HCT116 (cell line): Measurements from ENCODE around the gene ENHO. TPM values are rescaled to one million over a fixed set of nuclear protein-coding genes. Genes with fewer than 3 reads are reported as not detected.

Experiments
- ATAC-seq: fragments of 200-7000 bp; cut with Tn5 transposase; 2 replicates; pipeline ENCODE4 v1.9.1; 2020; ENCODE audit warnings: mild to moderate bottlenecking, moderate library complexity
- BruUV-seq: library from RNA; stranded (reverse); fragments of 400-500 nt; replicated peaks from 2 replicates; lab custom pipeline; 2021; lab: Mats Ljungman, UMichigan
- CTCF ChIA-PET: fragments of 300-600 bp; sonication (Branson Sonifier 250); formaldehyde crosslinking; loops from one replicate; lab custom pipeline; 2021; ENCODE audit warnings: antibody characterized with exemption; lab: Charles Lee
- POLR2A ChIA-PET: fragments of 300-600, 350-600 bp; sonication (Branson Sonifier 250); formaldehyde crosslinking; loops from one replicate; lab custom pipeline; 2021; ENCODE audit warnings: antibody characterized with exemption; lab: Charles Lee
- RAD21 ChIA-PET, 2 experiments: fragments of 300-600 bp; sonication (Branson Sonifier 250); formaldehyde crosslinking; loops; one replicate each; lab custom pipeline; 2023; ENCODE audit warnings: low total read pairs in 2 of 2; ENCODE audit not compliant: uncharacterized antibody in 2 of 2, unreplicated experiment in 2 of 2, low non-redundant PET in 1 of 2; lab: Charles Lee
- DNase-seq: peaks from one replicate; pipeline ENCODE4 v3.0.0-alpha.2; 2010; ENCODE audit warnings: low read depth, low spot score
- H2AFZ ChIP-seq: fragments of 200-600 bp; shearing (Covaris generic), sonication (generic); 2 replicates; pipeline ENCODE4 v1.6.1; 2017; ENCODE audit warnings: low read depth, mixed run types, mixed read lengths, antibody characterized with exemption, low read length; ENCODE audit not compliant: poor library complexity, severe bottlenecking
- H3K27ac ChIP-seq: 2 replicates; pipeline ENCODE4 v1.5.1; 2012; ENCODE audit warnings: low read depth, low read length
- H3K27me3 ChIP-seq: fragments of 200-600 bp; sonication (generic); 2 replicates; pipeline ENCODE4 v1.6.1; 2016; ENCODE audit warnings: mixed run types, low read length, mixed read lengths; ENCODE audit not compliant: insufficient read depth
- H3K36me3 ChIP-seq, 2 experiments: fragments of 200-500 bp in 1 of 2; fragments of 200-600 bp in 1 of 2; sonication (Bioruptor generic) in 1 of 2; sonication (generic) in 1 of 2; 2 replicates each; pipeline versions ENCODE4 v1.5.1 to v1.6.1; 2014 to 2016; ENCODE audit warnings: low read length in 2 of 2, inconsistent platforms in 1 of 2, mixed read lengths in 1 of 2, mixed run types in 1 of 2; ENCODE audit not compliant: insufficient read depth in 2 of 2, control insufficient read depth in 1 of 2
- H3K4me1 ChIP-seq, 2 experiments: fragments of 200-600 bp in 1 of 2; sonication (generic) in 1 of 2; 2 replicates each; pipeline versions ENCODE4 v1.5.1 to v1.6.1; 2012 to 2017; ENCODE audit warnings: low read length in 2 of 2, inconsistent platforms in 1 of 2, mild to moderate bottlenecking in 1 of 2, mixed read lengths in 1 of 2, mixed run types in 1 of 2, moderate library complexity in 1 of 2; ENCODE audit not compliant: insufficient read depth in 2 of 2, control insufficient read depth in 1 of 2
- H3K4me2 ChIP-seq: fragments of 200-600 bp; sonication (generic); 2 replicates; pipeline ENCODE4 v1.6.1; 2017; ENCODE audit warnings: mixed run types, low read length, mixed read lengths
- H3K4me3 ChIP-seq, 2 experiments: fragments of 200-600 bp in 1 of 2; sonication (generic) in 1 of 2; replicated peaks in 1 of 2; 2 replicates each; pipeline ENCODE4 v1.5.1; 2011 to 2016; ENCODE audit warnings: low read length in 2 of 2, control low read depth in 1 of 2, low read depth in 1 of 2, mild to moderate bottlenecking in 1 of 2, mixed read lengths in 1 of 2, mixed run types in 1 of 2
- H3K79me2 ChIP-seq: fragments of 200-600 bp; sonication (generic); 2 replicates; pipeline ENCODE4 v1.6.1; 2017; ENCODE audit warnings: mild to moderate bottlenecking, mixed run types, low read length, moderate library complexity, mixed read lengths; ENCODE audit not compliant: insufficient read depth
- H3K9ac ChIP-seq: fragments of 200-600 bp; sonication (generic); 2 replicates; pipeline ENCODE4 v1.6.1; 2016; ENCODE audit warnings: low read length, mixed read lengths
- H3K9me2 ChIP-seq: fragments of 200-600 bp; sonication (generic), shearing (Covaris generic); 2 replicates; pipeline ENCODE4 v1.6.1; 2017; ENCODE audit warnings: mixed run types, mild to moderate bottlenecking, moderate library complexity; ENCODE audit not compliant: insufficient read depth
- H3K9me3 ChIP-seq, 2 experiments: fragments of 200-500 bp in 1 of 2; fragments of 200-600 bp in 1 of 2; sonication (Bioruptor generic) in 1 of 2; sonication (generic) in 1 of 2; 2 replicates each; pipeline ENCODE4 v1.6.1; 2014 to 2017; ENCODE audit warnings: low read length in 2 of 2, mixed read lengths in 2 of 2, inconsistent platforms in 1 of 2, low read depth in 1 of 2, mild to moderate bottlenecking in 1 of 2, mixed run types in 1 of 2, moderate library complexity in 1 of 2; ENCODE audit not compliant: control insufficient read depth in 1 of 2, insufficient read depth in 1 of 2
- H4K20me1 ChIP-seq: fragments of 200-600 bp; sonication (generic), shearing (Covaris generic); 2 replicates; pipeline ENCODE4 v1.6.1; 2017; ENCODE audit warnings: mixed run types, mild to moderate bottlenecking, moderate library complexity; ENCODE audit not compliant: insufficient read depth
- CBX3 ChIP-seq: IDR thresholded peaks from 2 replicates; pipeline ENCODE4 v1.6.1; 2012; ENCODE audit warnings: low read depth
- CEBPB ChIP-seq: IDR thresholded peaks from 2 replicates; pipeline ENCODE4 v1.6.1; 2012; ENCODE audit warnings: low read depth
- CTCF ChIP-seq, 3 experiments: fragments of 200-600 bp in 1 of 3; sonication (generic) in 1 of 3; IDR thresholded peaks in 2 of 3; conservative IDR thresholded peaks in 1 of 3; 2 replicates each; pipeline ENCODE4 v1.5.1; 2012 to 2017; ENCODE audit warnings: low read depth in 2 of 3, low read length in 2 of 3, antibody characterized with exemption in 1 of 3, borderline replicate concordance in 1 of 3, control low read depth in 1 of 3, mild to moderate bottlenecking in 1 of 3, mixed read lengths in 1 of 3, mixed run types in 1 of 3, moderate library complexity in 1 of 3; ENCODE audit not compliant: insufficient read depth in 1 of 3
- EGR1 ChIP-seq: IDR thresholded peaks from 2 replicates; pipeline ENCODE4 v1.6.1; 2012; ENCODE audit warnings: low read depth
- ELF1 ChIP-seq: IDR thresholded peaks from 2 replicates; pipeline ENCODE4 v1.6.1; 2012; ENCODE audit warnings: low read depth, borderline replicate concordance
- EZH2 ChIP-seq: fragments of 200-600 bp; sonication (generic); IDR thresholded peaks from 2 replicates; pipeline ENCODE4 v1.6.1; 2017; ENCODE audit warnings: antibody characterized with exemption, mixed run types
- FOSL1 ChIP-seq: IDR thresholded peaks from 2 replicates; pipeline ENCODE4 v1.6.1; 2012; ENCODE audit warnings: low read depth
- JUND ChIP-seq: IDR thresholded peaks from 2 replicates; pipeline ENCODE4 v1.6.1; 2012
- MAX ChIP-seq: IDR thresholded peaks from 2 replicates; pipeline ENCODE4 v1.6.1; 2012
- RAD21 ChIP-seq: IDR thresholded peaks from 2 replicates; pipeline ENCODE4 v1.6.1; 2012; ENCODE audit warnings: low read depth, mild to moderate bottlenecking
- REST ChIP-seq: IDR thresholded peaks from 2 replicates; pipeline ENCODE4 v1.6.1; 2012; ENCODE audit warnings: low read depth
- SIN3A ChIP-seq: IDR thresholded peaks from 2 replicates; pipeline ENCODE4 v1.6.1; 2012; ENCODE audit warnings: low read depth
- SRF ChIP-seq: IDR thresholded peaks from 2 replicates; pipeline ENCODE4 v1.6.1; 2012; ENCODE audit warnings: low read depth
- YY1 ChIP-seq: IDR thresholded peaks from 2 replicates; pipeline ENCODE4 v1.6.1; 2011; ENCODE audit warnings: low read length, low read depth, moderate library complexity, mild to moderate bottlenecking; ENCODE audit not compliant: insufficient replicate concordance; ENCODE audit errors: extremely low read depth
- ZBTB33 ChIP-seq: IDR thresholded peaks from 2 replicates; pipeline ENCODE4 v1.6.1; 2011; ENCODE audit warnings: mild to moderate bottlenecking, low read length, moderate library complexity; ENCODE audit not compliant: insufficient replicate concordance; ENCODE audit errors: extremely low read depth
- ZFX ChIP-seq: fragments of 450-650 bp; IDR thresholded peaks from 2 replicates; pipeline ENCODE4 v1.6.1; 2017
- intact Hi-C: fragments of 100-400 bp; cut with micrococcal nuclease; formaldehyde crosslinking; loops from 2 replicates; pipeline ENCODE4 v1.10.0; 2022
- total RNA-seq: library from RNA; stranded (reverse); gene quantifications from one replicate; pipeline ENCODE4 v1.2.1, GENCODE V29; 2021; ENCODE audit not compliant: unreplicated experiment

ENHO gene
- total RNA-seq, 1 experiment from 2014 or later, result 6.1 TPM

GRCh38 chr9:34477541-34477940, 45.2 kb downstream of the ENHO start:
- Histone ChIP-seq H3K79me2 (no peaks in the 10 kb centered on the region), H3K4me3 (no peak overlapping the region), H3K9me3 (no peaks in the 10 kb centered on the region), H3K9ac (no peak overlapping the region), H3K36me3 (no peaks in the 10 kb centered on the region), H4K20me1 (no peaks in the 10 kb centered on the region), H3K4me2 (no peak overlapping the region), H3K4me1 (no peaks in the 10 kb centered on the region), H2AFZ (no peak overlapping the region), H3K27ac (no peak overlapping the region), H3K27me3 (no peaks in the 10 kb centered on the region; the same call in 1 of the 2 replicates), H3K9me2 (no peaks in the 10 kb centered on the region)
- POLR2A ChIA-PET, result no interaction called here
- no TSS peak for BruUV-seq
- no peak for ATAC-seq
- intact Hi-C loops, result no loop called here
- TF ChIP-seq CEBPB, result no peak
- TF ChIP-seq RAD21, result no peak
- no peak for TF ChIP-seq SIN3A
- no peak for TF ChIP-seq EZH2
- TF ChIP-seq ELF1, result no peak
- TF ChIP-seq CTCF (IDR thresholded peaks at IDR 0.05 in 2 of 3, conservative IDR thresholded peaks at IDR 0.05 in 1 of 3; ENCODE audit: borderline replicate concordance in 1 of 3, insufficient read depth in 1 of 3, low read depth in 2 of 3, low read length in 2 of 3), result no peak
- TF ChIP-seq ZBTB33, result no peak
- no peak for TF ChIP-seq ZFX
- TF ChIP-seq MAX, result no peak
- TF ChIP-seq JUND, result no peak
- no peak for TF ChIP-seq REST
- TF ChIP-seq YY1, result no peak
- no peak for TF ChIP-seq EGR1
- no peak for TF ChIP-seq SRF
- no peak for TF ChIP-seq FOSL1
- no peak for TF ChIP-seq CBX3
- DNase-seq, result no peak
- CTCF ChIA-PET, result no interaction called here
- RAD21 ChIA-PET, result no interaction called here
